NCI-H1048 (cell line): ENCODE measurements around the gene KRT3.

Experiments used
- DNase-seq: peaks from one replicate; lab custom pipeline; 2025; lab: John Stamatoyannopoulos, UW

The KRT3 gene

DNA sequence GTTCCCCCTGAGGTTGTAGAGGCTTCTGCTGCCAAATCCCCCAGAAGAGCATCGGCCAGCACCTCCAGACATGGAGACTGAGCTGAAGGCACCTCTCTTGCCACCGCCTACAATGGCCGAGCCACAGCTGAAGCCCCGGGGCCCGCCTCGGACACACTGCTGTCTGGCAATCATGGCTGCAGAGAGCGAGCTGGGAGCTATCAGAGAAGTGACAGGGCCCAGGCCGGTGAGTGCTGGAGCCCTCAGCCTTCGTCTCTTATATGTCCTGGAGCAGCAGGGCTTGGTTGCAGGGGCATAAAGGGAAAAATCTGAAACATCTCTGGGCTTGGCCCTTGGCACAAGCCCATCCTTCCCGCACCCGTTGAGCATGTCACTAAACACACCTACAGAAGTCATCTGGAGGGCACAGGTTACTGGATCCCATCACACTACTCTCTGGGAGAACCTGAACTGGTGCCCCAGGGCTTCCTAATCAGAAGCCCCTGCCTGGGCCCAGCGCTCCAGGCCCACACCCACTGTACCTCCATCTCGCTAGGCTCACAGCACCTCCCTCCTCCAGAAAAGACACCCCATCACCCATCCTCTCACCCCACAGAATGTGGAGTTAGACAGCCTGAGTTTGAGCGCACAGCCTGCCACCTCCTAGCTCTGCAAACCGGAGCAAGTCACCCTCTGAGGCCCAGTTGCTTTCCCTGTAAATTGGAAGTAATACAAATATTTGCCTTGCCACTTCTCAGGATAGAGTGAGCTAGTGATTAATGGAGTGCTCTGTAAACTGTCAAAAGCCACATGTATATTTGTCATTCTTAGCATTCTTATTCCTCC is 18.2 kb upstream of the KRT3 start, which contains the start of gene KRT4:
TSS of gene KRT4 (minus strand) at position 232 of the 825 bp plus-strand sequence. CDS start at position 174, 58 bp downstream.
- DNase-seq: no peak

DNA sequence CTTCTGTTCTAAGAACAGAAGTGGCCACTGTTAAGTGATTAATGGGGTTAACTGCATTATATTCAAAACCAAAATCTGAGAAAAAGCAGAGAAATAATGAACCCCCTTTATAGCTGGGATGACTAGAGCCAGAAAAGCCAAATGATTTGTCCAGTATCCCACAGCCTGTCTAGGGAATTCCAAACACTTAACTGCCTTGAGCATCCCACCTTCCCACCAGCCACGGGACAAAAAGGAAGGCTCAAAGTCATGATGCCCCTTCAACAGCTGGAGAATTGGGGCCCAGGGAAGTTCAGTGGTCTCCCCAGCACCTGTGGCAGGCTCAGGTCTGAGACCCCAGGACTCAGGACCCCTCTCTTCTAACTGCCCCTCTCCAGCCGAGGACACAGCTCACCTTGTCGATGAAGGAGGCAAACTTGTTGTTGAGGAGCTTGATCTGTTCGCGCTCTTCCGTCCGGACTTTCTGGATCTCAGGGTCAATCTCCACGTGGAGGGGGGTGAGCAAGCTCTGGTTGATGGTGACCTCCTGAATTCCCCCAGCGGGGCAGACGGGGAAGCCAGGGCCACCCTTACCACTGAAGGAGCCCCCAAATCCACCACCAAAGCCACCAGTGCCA is 17.4 kb upstream of the KRT3 start:
- DNase-seq: no peak

DNA sequence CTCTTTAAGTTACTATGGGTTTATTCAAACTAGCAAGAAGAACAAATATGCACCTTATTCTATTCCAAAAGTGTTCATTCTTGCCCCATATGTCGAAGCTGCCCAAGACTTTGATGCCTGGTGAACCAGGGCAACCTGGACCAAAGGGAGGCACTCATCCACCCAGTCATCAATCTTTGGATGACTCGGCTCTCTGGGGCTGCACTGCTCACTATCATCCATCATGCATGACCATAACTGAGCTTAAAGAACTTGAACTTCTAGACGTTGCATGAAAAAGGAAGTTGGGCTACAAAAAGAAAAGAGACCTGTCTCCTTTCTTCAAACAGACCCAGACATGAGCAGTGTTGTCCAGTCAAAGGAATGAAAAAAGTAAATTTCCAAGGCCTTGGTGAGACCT is 16.8 kb upstream of the KRT3 start:
- no peak for DNase-seq

DNA sequence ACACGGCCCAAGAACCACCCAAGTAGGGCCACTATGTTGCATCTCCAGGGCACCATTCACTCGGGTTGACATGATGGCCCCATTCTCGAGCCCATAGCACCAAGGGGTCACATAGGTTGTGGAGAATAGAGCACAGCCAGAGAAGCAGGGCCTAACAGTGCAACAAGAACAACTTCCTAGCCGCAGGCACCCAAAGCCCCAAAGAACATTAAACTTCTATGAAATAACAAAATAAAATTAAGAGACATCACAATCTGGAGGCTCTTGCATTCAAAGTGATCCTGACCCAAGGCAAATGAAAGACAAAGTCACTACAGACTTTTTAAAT is 16.1 kb upstream of the KRT3 start:
- DNase-seq: no peak

DNA sequence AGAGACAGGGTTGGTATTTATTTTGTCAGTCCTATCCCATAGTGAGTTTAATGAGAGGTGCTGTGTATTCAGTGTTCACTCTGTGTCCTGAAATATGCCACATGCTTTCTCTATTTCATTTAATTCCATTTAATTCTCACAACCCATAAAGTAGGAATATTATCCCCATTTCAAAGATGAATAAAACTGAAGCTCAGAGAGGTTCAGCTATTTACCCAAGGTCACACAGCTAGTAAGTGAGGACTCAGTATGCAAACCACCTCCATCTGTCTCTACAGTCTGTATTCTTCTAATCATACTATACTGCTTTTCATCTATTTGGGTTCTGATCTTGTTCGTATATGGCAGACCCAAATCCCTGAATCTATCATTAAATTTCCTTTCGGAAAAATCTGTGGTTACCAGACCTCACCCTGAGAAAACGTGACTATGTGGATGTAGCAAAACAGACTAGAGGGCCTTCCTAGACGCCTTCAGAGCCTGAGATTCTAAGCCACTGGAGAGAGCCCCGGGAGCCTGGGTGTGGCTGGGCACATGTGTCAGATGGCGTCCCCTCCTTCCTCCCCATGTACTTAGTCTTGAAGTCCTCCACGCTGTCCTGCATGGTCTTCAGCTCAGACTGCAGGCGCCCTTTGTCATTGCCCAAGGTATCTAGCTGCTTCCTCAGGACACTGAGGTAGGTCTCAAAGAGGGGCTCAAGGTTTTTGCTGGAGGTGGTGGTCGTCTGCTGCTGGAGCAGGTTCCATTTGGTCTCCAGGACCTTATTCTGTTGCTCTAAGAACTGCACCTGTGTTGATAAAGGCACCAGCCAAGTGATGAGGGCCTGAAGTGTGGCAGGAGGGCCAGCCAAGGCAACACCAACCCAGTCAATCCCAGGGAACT is 15.5 kb upstream of the KRT3 start:
- no peak for DNase-seq

DNA sequence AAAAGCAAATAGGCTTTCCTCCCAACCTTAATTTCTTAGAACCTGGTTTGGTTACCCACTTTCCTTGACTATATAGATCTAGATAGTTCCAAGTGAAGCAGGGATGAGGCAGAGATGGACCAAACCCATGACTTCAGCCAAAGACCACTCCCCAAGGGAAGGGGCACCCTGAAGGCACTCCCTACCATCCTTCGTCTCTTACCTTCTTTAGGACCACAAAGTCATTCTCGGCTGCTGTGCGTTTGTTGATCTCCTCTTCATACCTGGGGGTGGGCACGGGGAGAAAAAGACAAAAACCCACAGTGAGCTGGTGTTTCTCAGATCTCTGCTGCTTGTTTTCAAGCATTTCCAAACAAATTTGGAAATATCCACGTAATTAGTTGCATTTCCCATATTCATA is 14.6 kb upstream of the KRT3 start:
- no peak for DNase-seq

DNA sequence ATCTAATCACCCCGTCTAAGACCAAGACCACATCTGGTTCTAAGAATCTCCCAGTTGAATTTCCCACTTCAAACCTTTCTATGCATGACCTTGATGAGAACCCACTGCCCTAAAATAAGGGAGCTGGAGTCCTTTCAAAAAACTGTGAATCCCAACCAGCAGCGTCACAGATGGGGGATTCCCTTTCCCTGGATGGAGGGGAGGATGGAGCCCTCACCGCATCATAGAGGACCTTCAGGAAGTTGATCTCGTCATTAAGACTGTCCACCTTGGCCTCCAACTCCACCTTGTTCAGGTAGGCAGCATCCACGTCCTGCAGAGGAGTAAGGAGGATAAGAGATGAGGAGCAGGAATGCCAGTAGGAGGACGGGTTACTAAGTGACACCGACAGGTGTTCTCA is 13.2 kb upstream of the KRT3 start:
- no peak for DNase-seq

DNA sequence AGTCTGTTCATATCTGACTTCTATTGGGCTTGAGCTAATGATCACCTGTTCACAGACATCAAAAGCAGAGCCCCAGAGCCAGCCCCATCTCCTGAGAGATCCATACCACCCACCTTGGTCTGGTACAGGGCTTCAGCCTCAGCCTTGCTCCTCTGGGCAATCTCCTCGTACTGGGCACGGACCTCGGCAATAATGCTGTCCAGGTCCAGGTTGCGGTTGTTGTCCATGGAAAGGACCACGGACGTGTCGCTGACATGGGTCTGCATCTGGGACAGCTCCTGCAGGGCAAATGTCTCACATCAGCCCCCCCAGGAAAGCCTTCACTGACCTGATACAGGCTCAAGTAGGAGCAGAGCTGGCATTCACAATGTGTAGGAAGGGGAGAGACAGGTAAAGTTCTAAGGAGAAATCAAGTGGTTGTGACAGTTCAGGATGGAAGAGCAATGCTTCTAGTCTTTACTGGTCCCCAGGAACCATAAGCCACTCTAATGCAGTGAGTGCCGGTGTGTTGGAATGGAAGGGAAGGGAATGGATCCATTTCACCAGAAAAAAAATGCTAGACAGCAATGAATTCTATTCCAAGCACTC is 12.8 kb upstream of the KRT3 start:
- DNase-seq: no peak

DNA sequence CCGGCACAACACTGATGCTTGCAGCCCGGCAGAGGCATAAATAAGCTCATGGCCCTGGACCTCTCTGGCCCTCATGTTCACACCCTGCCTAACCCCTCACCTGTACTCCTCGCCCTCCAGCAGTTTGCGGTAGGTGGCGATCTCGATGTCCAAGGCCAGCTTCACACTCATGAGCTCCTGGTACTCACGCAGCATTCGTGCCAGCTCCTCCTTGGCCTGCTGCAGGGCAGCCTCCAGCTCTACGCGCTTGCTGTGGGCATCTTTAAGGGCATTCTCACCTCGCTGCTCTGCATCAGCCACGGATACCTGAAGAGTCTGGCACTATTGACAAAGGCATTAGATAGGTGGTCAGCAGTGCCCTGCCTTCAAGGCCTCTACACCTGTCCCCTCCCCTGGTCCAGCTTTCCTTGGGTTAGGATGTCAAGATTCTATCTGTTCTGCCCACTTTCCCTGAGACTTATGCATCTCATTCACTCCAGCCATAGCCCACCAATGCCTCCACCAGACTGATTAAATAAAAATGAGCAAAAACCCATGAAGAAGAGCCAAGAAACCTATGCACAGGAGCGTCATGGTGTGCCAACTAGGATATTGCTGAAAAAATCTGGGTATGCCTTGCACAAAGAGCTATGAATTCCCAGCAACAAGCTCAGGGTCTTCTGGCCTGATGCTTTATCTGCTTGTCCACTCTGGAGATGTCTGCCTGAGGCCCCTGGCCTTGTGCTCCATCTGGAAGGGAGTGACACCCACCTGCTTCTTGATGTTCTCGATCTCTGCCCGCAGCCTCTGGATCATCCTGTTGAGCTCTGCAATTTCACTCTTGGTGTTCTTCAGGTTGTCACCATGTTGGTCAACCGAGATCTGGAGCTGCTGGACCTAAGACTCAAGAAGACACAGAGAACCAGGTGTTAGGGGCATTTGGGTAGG is 11.9 kb upstream of the KRT3 start:
- DNase-seq: no peak

DNA sequence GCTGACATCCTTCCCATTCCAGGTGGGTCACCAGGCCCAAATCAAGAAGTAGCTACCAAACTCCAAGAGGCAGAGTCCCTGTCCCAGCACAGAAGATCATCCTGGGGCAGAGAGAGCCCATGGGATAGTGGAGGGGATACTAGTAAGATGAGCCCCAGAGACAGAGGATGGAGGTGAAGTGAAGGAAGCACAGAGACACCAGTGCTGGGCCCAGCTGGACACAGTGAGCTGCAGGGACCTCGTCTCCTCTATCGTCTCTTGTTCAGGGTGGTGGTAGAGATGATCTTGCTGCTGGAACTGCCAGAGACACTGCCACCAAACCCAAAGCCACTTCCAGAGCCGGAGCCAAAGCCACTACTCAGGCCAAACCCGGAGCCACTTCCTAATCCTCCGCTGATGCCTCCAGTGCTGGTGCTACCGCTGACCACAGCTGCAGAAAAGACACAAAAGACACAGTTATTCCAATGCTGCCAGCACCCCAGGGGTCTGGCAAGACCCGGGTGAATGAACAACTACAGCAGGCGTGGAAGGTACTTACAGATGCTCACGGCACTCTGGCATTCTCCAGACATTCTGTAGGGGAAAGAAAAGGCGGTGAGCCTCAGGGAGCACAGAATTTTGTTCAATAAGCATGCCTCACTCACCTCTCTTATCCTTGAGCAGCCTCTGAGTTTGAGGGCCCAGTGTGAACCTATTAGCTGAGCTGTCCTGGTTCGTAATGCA is 11.1 kb upstream of the KRT3 start:
- DNase-seq: no peak

DNA sequence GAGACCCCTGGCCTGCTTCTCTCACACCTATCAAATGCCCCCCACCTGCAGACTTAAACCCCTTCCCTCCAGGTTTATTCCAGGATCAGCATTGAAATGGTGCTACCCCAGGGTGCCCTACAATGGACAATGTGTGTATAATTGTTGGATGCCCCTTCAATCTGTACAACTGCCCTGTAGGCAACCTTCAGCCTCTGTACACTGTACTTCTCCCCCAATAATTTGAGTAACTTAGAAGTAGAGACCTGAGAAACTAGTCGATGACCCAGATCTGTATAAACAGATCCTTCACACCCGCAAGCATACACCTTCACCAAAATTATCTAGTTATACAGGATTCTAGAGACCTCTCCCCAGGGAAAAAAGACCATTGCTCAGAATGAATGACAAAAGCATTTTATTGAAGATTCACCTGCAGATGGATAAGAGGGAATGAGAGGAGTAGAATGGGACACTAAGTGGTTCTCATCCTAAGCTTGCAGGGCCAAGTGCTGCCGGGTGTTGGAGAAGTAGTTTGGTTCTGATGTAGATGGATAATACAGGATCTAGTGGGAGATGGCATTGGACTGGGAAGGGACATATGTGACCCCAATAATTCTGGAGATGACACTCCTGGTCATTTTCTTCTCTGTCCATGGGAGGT is 10.4 kb upstream of the KRT3 start:
- no peak for DNase-seq

DNA sequence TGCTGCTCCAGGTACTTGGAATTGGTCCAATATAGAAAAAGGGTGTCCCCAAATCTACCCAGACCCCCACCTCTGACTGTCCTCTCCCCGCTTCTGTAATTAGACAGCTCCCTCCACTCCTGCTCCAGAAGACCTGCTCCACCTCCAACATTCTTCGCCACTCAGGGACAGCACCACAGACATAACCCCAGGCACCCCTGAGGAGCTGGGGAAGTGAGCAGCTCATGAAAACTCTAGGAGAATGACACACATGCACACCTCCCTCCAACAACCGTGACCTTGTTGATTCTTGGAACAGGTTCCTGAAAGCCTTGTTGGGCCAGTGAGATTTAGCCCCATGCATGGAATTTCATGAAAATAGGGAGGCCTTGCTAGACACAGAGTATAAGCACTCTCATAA is 9.8 kb upstream of the KRT3 start:
- DNase-seq: no peak

DNA sequence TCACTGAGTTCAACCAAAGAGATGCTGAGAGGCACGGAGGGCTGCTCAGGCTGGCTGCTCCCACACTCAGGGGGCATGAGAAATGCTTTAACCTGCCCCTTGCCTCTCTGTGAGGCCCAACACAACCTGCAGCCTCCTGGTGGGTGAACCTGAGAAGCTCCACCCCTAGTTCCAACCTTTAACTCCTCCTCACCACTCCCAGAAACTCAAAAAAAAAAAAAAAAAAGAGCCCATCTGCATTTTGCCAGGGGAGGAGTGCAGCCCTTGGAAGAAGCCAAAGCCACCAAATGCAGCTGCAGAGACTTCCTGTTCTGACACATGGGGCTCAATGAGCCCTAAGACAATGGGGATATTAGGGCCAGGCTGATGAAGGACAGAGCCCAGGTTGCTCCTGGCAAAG is 9.1 kb upstream of the KRT3 start:
- DNase-seq: no peak

DNA sequence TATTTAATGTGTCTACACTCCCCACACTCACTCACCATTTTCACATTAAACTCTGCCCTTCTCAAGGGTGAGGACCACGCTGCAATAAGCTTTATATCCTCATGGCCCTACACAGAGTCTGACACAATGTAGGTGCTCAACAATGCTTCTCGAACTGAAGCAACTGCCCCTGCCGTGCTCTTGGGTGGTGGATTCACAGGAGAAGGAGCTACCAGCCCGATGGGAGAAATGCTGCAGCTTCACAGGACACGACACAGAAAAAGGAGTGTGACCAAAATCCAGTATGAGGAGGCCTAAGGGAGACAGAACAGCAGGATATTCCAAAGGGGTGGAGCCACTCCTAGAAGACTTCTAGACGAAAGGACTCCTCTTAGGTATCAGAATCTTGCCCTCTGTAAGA is 6.5 kb upstream of the KRT3 start:
- DNase-seq: no peak

DNA sequence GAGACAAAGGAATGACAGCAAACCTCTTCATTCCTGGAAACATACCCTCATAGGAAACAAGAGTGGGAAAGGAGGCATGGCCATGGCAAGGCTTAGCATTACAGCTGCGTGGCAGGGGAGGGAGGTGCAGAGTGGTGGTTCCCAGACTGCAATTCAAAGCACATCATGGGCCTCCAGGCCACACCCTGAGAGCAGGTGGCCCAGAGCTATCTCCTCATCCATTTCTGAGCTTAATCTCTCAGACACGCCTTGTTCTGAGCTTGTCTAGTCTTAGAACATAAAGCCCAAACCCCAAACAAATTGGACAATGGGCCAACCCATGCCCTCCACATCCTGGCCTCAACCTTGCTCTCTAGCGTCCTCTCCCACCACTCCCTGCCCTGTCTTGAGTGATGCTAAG is 5.9 kb upstream of the KRT3 start:
- DNase-seq: no peak

DNA sequence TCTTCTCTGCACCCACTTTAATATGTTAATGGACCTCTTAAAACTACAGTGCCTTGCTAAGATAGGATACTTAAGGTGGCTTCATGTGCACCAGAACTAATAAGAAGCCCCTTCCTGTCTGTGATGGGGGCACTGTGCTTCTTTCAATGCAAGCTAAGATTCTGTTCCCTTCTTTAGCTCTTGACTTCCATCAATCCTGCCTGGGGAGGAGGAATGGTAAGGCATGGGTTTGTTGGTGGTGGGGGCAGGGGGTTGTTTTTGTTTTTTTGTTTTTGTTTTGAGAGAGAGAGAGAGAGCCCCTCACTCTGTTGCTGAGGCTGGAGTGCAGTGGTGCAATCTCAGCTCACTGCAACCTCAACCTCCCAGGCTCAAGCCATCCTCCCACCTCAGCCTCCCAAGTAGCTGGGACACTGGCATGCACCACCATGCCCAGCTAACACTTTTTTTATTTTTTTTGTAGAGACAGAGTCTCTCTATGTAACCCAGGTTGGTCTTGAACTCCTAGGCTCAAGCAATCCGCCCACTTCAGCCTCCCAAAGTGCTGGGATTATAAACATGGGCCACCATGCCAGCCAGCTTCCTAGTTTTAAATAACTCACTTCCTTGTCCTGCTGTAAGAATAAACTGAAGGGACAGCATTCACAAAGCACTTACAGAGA is 4.5 kb upstream of the KRT3 start:
- no peak for DNase-seq

DNA sequence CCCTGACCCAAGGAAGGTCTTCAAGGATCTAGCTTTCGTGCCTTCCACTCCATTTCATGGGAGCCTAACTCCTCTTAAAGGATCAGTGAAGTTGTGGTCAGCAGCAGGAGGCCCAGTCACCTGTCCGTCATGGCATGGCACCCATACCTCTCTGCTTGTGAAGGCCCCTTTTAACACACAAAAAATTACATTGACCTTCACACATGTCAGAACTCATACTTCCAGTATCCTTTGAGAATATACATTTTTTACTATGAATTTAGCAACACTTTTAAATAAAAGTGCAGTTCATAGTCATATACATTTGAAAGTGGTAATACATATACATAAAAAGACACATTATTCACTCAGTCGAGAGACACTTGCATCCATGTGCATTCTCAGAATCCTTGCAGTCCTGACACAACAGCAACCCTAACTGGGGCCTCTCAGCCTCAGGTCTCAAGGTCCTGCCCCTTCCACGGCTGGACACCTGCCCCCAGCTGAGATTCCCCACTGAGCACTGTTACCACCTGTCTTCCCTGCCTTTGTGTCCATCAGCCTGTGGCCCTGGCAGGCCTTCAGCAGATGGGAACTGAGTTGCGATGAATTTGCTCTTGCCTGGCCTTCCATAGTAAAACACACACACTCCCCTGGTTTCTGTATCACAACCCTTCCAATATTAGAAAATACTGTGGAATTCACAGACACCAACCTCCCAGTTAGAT is 3.7 kb upstream of the KRT3 start:
- DNase-seq: no peak

DNA sequence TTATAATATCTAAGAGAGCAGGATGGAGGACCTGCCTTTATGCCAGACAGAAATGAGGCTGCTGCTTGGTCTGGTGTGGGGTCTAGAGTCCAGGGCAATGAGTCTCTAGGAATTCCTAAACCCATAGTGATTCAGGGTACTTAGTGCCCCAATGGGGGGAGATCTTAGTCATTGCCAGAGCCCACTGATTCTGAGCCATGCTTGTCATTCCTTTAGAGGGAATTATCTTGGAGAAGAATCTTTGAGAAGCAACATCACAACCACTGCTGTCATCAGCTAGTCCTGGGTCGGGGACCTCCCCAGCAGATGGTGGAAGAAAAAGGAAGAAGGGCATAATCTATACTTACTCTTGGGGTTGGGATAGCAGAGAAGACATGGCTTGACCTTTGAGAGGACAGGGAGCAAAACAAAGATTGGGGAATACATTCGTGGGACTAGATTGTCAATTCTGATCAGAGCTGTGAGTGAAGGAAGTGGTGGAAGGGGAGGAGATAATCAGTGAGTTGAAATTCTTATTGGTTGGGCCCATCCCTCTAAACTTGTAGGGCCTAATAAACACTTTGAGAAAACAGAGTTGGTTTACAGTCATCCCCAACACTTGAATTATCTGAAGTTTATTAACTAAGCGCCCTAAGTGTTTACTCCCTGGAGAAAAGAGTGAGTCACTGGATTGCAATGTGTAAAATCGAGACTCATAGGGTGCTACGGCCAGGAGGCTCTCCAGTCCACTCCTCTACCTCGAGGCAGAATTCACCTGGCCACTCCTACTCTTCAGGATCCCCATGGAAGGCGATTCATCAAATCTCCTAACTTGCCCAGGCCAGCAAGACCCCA is 3.0 kb upstream of the KRT3 start:
- DNase-seq: no peak
